ENCODE results near the gene AFG1L.

GRCh38 chr6:108252055-108252454 is 42.8 kb upstream of the AFG1L start:
- no peak for TF ChIP-seq CTCF (IDR thresholded peaks at IDR 0.05)
- no peak for TF ChIP-seq POLR2A (IDR thresholded peaks at IDR 0.05)

Data from heart left ventricle (tissue), 13 donors.